GM18519 (cell line): ENCODE data around the gene MYL11.
"Not testable (repeated sequence)": the region's sequence is repeated elsewhere in the genome, so short reads cannot be mapped to it uniquely, and the experiment has no call there.

ENCODE experiments used
- ATAC-seq: cut with Tn5 transposase; IDR thresholded peaks from one replicate; pipeline ENCODE4 v1.9.1; 2021; ENCODE audit warnings: mild to moderate bottlenecking, moderate library complexity; ENCODE audit not compliant: unreplicated experiment, low FRiP score

The MYL11 gene

GRCh38 chr16:30395155-30395991, 20.8 kb downstream of the MYL11 start, which contains the start of gene ZNF48:
Gene ZNF48 (plus strand): TSS chr16:30395420. CDS start chr16:30395795, 375 bp downstream.
- no peak for ATAC-seq

- ATAC-seq: no peak
These were observed 21.5 kb downstream of the MYL11 start for GRCh38 chr16:30395992-30396585.

DNA sequence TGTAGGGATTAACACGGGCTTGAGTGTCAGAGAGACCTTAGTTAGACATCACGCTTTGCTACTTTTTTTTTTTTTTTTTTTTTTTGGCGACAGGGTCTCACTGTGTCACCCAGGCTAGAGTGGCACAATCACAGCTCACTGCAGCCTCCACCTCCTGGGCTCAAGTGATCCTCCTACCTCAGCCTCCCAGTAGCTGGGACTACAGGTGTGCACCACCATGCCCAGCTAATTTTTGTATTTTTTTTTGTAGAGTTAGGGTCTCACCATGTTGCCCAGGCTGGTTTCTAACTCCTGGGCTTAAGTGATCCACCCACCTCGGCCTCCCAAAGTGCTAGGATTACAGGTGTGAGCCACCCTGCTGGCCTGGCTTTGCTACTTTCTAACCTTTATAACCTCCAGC, 22.0 kb downstream of the MYL11 start:
- ATAC-seq: not testable (repeated sequence)

DNA sequence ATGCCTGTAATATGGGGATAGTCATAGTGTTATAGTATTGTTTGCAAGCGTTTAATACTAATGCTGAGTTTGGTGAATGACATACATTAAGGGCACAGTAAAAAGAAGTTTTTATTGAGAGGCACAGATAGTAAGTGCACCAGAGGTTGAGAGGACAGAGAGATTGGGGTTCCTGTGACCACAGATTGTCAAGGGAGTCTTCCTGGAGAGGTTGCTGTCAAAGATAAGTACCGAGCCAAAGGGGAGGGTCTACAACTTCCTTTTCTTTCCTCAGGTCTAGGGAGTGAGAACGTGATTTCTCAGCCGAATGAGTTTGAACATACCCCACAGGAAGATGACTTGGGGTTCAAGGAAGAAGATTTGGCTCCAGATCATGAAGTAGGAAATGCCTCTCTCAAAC, 22.5 kb downstream of the MYL11 start:
- no peak for ATAC-seq

DNA sequence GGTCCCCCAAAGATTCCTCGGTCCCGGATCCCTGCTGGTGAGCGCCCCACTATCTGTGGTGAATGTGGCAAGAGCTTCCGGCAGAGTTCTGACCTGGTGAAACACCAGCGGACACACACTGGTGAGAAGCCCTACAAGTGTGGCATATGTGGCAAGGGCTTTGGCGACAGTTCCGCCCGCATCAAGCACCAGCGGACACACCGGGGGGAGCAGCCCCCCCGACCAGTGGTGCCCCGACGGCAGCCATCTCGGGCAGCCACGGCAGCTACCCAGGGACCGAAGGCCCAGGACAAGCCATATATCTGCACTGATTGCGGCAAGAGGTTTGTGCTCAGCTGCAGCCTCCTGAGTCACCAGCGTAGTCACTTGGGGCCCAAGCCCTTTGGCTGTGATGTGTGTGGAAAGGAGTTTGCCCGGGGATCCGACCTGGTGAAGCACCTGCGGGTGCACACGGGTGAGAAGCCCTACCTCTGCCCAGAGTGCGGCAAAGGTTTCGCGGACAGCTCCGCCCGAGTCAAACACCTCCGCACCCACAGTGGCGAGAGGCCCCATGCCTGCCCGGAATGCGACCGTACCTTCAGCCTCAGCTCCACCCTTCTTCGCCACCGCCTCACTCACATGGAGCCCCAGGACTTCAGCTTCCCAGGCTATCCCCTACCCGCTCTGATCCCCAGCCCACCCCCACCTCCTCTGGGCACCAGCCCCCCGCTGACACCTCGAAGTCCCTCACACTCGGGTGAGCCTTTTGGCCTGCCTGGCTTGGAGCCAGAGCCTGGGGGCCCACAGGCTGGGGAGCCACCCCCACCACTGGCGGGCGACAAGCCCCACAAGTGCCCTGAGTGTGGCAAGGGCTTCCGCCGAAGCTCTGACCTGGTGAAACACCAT, 23.4 kb downstream of the MYL11 start:
- ATAC-seq: no peak

- no peak for ATAC-seq
These were observed 24.2 kb downstream of the MYL11 start for GRCh38 chr16:30398661-30399434.

DNA sequence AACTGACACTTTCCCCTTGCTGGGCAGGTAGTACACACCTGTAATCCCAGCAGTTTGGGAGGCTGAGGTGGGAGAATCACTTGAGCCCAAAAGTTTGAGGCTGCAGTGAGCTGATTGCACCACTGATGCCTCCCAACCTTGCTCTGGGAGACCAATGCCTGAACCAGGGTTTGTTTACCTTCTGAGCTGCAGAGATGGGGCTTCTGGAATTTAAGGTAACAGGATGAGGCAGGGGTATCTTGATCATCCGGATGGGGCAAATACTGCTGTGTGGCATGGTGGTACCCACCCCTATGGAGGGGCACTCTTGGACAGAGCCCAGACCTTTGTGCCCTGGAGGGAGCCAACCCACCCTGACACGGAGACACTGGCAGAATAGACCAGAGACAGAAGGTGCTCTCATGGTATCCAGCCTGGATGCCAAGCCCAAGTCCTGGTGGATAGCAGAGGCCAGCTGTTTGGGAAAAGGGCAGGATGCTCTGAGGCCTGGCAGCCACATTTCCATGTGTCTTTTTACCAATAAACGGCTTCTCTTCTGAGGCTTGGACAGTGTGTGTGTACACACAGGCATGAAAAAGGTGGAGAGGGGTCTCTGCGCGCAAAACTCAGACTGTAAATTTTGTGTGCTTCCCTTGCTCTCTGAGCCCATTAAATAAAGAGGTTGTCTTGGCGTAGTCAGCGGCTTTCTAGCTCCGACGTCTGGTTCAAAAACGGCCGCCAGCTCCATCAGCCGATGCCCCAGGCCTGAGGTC, 25.0 kb downstream of the MYL11 start:
- no peak for ATAC-seq

DNA sequence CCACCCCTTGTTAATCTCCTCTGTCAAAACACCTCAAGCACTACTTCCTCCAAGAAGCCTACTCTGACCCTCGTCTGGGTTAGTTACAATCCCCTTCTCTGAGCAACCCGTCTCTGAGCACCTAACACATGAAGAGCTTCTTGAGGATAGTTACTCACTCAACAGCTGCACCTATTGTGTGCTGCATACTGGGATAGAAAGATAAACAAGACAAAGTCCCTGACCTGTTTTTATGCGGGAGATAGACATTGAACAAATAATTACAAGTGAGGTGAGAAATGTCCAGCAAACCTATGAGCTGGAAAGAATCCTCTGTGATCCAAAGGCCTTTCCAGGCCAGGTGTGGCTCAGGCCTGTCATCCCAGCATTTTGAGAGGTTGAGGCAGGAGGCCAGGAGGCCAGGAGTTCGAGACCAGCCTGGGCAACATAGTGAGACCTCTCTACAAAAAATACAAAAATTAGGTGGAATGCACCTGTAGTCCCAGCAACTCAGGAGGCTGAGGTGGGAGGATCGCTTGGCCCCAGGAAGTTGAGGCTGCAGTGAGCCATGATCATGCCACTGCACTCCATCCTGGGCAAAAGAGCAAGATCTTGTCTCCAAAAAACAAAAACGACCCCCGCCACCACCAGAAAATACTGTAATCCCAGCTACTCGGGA, 27.3 kb downstream of the MYL11 start:
- ATAC-seq: no peak

DNA sequence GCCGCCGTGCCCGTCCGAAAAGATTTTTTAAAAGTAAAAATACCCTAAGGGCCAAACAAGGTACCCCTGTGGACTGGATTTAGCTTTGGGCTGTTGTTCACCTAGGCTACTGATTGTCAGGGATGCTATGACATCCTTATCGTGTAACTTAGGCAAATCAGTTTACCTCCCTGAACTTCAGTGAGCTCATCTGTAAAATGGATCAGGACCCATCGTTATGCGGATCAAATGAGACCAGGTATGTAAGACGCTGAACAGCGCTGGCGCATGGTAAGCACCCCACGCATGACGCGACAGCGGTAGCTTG, 32.1 kb downstream of the MYL11 start:
- peak; percentile 14 for ATAC-seq

DNA sequence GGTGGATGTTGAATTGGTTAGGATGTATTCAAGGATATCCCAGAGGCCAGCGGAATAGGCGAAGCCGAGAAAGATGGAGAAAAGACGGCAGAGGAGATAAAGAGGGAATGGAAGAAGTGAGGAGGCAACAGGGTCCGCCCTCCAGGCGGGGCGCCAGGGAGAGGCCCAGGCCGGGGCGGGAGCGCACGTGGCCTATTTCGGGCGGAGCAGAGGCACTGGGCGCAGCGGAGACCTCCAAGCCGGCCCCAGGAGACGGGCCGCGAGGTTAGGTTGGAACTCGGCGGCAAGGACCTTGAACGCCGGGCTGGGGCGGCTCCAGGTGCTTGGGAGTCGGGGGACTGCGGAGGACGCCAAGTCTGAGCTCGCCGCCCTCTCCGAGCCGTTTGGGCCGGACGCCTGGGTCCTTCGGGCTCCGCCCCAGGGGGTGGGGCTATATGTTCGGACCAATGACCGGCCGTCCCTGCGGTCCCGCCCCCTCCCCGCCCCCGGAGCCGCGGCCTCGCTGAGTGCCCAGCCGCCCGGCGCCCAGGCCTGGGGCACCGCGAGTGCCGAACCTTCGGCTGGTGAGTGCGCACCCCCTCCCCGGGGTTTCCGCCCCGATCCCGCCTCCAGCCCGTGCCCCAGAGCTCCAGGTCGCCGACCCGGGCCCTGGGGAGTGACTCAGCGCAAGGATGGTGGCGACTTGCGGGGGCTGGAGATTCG, 32.7 kb downstream of the MYL11 start, which contains the start of gene ZNF771:
Gene ZNF771 (plus strand): TSS at position 505 of the 702 bp plus-strand sequence. CDS start 448 bp downstream, outside the sequence.
- peak; percentile 57 for ATAC-seq

GRCh38 chr16:30407804-30408534, 33.4 kb downstream of the MYL11 start:
- no peak for ATAC-seq

GRCh38 chr16:30409125-30410060, 34.8 kb downstream of the MYL11 start:
- no peak for ATAC-seq

DNA sequence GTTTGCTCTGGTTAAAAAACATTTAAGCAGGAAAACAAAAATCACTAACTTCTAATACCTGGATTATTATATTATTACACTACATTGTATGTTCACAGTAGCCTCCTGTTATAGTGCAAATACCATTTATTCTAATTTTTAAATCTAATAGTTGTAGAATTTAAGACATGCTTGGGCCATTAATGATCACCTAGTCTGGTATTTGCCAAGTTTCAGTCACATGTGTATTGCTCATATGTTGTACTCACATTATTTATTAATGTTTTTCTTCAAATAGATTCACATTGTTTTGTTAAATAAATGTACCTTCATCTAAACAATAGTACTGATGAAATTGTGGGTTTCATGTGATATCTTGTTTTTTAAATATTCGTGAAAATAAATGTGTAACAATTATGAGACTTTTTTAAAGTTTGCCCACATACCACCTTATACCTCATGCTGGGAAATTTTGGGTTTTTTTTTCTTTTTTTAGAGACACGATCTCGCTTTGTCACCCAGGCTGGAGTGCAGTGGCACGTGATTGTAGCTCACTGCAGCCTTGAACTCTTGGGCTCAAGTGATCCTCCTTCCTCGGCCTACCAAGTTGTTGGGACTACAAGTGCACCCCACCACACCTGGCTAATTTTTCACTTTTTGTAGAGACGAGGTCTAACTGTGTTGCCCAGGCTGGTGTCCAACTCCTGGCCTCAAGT, 38.7 kb downstream of the MYL11 start:
- no peak for ATAC-seq

GRCh38 chr16:30414159-30414558, 39.6 kb downstream of the MYL11 start:
- no peak for ATAC-seq

DNA sequence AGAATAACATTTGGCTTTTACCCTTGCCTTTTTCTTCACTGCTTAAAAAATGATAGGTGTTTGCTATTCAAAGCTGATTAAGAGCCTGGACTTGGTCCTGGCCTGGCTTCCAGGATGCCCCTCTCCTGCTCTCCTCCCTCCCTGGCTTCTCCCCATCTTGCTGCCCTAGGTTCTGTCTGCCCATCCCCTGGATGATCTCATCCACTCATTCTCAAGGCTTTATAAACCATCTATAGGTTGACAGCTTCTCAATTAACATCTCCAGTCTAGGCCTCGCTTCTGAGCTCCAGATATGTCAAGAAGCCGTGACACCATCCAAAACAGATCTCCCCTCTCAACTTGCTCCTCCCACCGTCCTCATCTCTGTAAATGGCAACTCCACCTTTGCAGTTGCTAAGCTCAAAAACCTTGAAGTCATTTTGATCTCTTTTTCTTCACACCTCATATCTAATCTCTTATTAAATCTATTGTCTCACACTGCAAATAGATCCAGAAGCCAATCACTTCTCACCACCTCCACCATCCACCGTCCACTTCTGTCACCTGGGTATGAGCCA, 41.5 kb downstream of the MYL11 start:
- ATAC-seq: no peak
